CD14-positive monocyte (primary cell): Measurements from ENCODE around the gene SHISAL1. TPM values are rescaled to one million over a fixed set of nuclear protein-coding genes. Genes with fewer than 3 reads are reported as not detected.

Experiments used
- DNase-seq, 3 donors: peaks; one replicate each; pipeline ENCODE4 v3.0.0-alpha.2; 2011 to 2022
- H2AFZ ChIP-seq: 2 replicates; pipeline ENCODE4 v1.6.0; 2012; ENCODE audit warnings: mild to moderate bottlenecking, low read depth, low read length, inconsistent platforms; ENCODE audit not compliant: insufficient read depth, poor library complexity, severe bottlenecking
- H3K27ac ChIP-seq, 2 donors: 1 replicate in 1 of 2; 2 replicates in 1 of 2; pipeline ENCODE4 v1.5.1; 2012 to 2013; ENCODE audit warnings: low read length in 2 of 2, control low read depth in 1 of 2, inconsistent platforms in 1 of 2, low read depth in 1 of 2, mild to moderate bottlenecking in 1 of 2
- H3K27me3 ChIP-seq, 2 donors: one replicate each; pipeline versions ENCODE4 v1.6.0 to v1.6.1; 2011 to 2013; ENCODE audit warnings: low read length in 2 of 2; ENCODE audit not compliant: control insufficient read depth in 2 of 2, insufficient read depth in 2 of 2
- H3K36me3 ChIP-seq, 2 donors: replicated peaks in 1 of 2; 1 replicate in 1 of 2; 2 replicates in 1 of 2; pipeline versions ENCODE4 v1.5.1 to v1.6.1; 2012 to 2013; ENCODE audit warnings: low read length in 2 of 2, control low read depth in 1 of 2, inconsistent platforms in 1 of 2, mild to moderate bottlenecking in 1 of 2; ENCODE audit not compliant: insufficient read depth in 2 of 2, control insufficient read depth in 1 of 2
- H3K4me1 ChIP-seq, 2 donors: 1 replicate in 1 of 2; 2 replicates in 1 of 2; pipeline versions ENCODE4 v1.5.1 to v1.6.1; 2012 to 2013; ENCODE audit warnings: low read length in 2 of 2, control low read depth in 1 of 2, inconsistent platforms in 1 of 2, mild to moderate bottlenecking in 1 of 2, moderate library complexity in 1 of 2; ENCODE audit not compliant: insufficient read depth in 2 of 2, control insufficient read depth in 1 of 2
- H3K4me2 ChIP-seq: replicated peaks from 2 replicates; pipeline ENCODE3; 2012; ENCODE audit warnings: low read length, moderate library complexity, mild to moderate bottlenecking; ENCODE audit not compliant: poor library complexity, severe bottlenecking; ENCODE audit errors: extremely low read depth
- H3K4me3 ChIP-seq, 3 experiments: fragments of 200-600 bp in 1 of 3; sonication (generic) in 1 of 3; replicated peaks in 1 of 3; 1 replicate in 2 of 3; 2 replicates in 1 of 3; pipeline ENCODE4 v1.5.1; 2011 to 2013; ENCODE audit warnings: low read length in 3 of 3, mild to moderate bottlenecking in 3 of 3, control low read depth in 2 of 3, low read depth in 2 of 3, inconsistent platforms in 1 of 3, moderate library complexity in 1 of 3
- H3K79me2 ChIP-seq: 2 replicates; pipeline ENCODE4 v1.6.0; 2012; ENCODE audit warnings: mild to moderate bottlenecking, control low read depth, inconsistent platforms, low read length, moderate library complexity; ENCODE audit not compliant: insufficient read depth
- H3K9ac ChIP-seq: 2 replicates; pipeline ENCODE4 v1.6.0; 2017; ENCODE audit warnings: low read length, mild to moderate bottlenecking; ENCODE audit not compliant: insufficient read depth, poor library complexity, severe bottlenecking
- H3K9me3 ChIP-seq, 2 donors: replicated peaks in 1 of 2; 1 replicate in 1 of 2; 2 replicates in 1 of 2; pipeline versions ENCODE4 v1.5.1 to v1.6.1; 2012 to 2013; ENCODE audit warnings: low read length in 2 of 2, control low read depth in 1 of 2; ENCODE audit not compliant: control insufficient read depth in 1 of 2, insufficient read depth in 1 of 2
- H4K20me1 ChIP-seq: 2 replicates; pipeline ENCODE4 v1.6.0; 2012; ENCODE audit warnings: mild to moderate bottlenecking, low read length, control low read depth, moderate library complexity; ENCODE audit not compliant: insufficient read depth
- H3K27ac Mint-ChIP-seq, 7 donors: one replicate each; pipeline ENCODE4 v1.8.0; 2020; ENCODE audit warnings: mild to moderate bottlenecking in 7 of 7, mixed read lengths in 7 of 7, moderate library complexity in 6 of 7, inconsistent platforms in 2 of 7
- H3K27me3 Mint-ChIP-seq, 3 donors: one replicate each; pipeline ENCODE4 v1.8.0; 2021 to 2022; ENCODE audit warnings: low read depth in 3 of 3, mild to moderate bottlenecking in 3 of 3, mixed read lengths in 3 of 3, moderate library complexity in 3 of 3, inconsistent platforms in 1 of 3
- H3K36me3 Mint-ChIP-seq, 2 donors: one replicate each; pipeline ENCODE4 v1.8.0; 2020; ENCODE audit warnings: mixed read lengths in 2 of 2, inconsistent platforms in 1 of 2, mild to moderate bottlenecking in 1 of 2
- H3K4me1 Mint-ChIP-seq: one replicate; pipeline ENCODE4 v1.8.0; 2020; ENCODE audit warnings: mild to moderate bottlenecking, mixed read lengths
- H3K4me3 Mint-ChIP-seq, 2 donors: one replicate each; pipeline ENCODE4 v1.8.0; 2020; ENCODE audit warnings: mild to moderate bottlenecking in 2 of 2, mixed read lengths in 2 of 2, moderate library complexity in 1 of 2
- H3K9me3 Mint-ChIP-seq, 7 donors: one replicate each; pipeline ENCODE4 v1.8.0; 2020 to 2022; ENCODE audit warnings: mixed read lengths in 7 of 7, mild to moderate bottlenecking in 6 of 7, moderate library complexity in 6 of 7, inconsistent platforms in 2 of 7
- CTCF ChIP-seq: fragments of 200-600 bp; IDR thresholded peaks from one replicate; pipeline ENCODE4 v1.8.0; 2022; ENCODE audit warnings: antibody characterized with exemption, mild to moderate bottlenecking
- WGBS: methylation state at CpG from one replicate; pipeline ENCODE4 v1.1.5; 2013; ENCODE audit warnings: missing lambda C conversion rate; ENCODE audit not compliant: insufficient coverage; 5-methylcytosine and 5-hydroxymethylcytosine counted together
- intact Hi-C, 2 donors: fragments of 100-400 bp; cut with micrococcal nuclease; formaldehyde crosslinking; loops; one replicate each; pipeline versions ENCODE4 v1.15.0 to v1.15.1; 2023
- polyA plus RNA-seq, 3 donors: library from polyadenylated mRNA; depleted of rRNA in 1 of 3; unstranded in 2 of 3; stranded (reverse) in 1 of 3; fragments of 300-500 nt in 2 of 3; fragments of >200 nt in 1 of 3; fragmentation: Illumina TruSeq in 2 of 3; gene quantifications; 1 replicate in 2 of 3; 2 replicates in 1 of 3; pipeline ENCODE4 v1.2.3, GENCODE V29; 2012 to 2021

Gene SHISAL1
- polyA plus RNA-seq, 3 donors: not detected

GRCh38 chr22:44311104-44311854 lies 1.5 kb downstream of the SHISAL1 start:
- no peaks in the 10 kb centered on the region for H3K9me3 ChIP-seq
- no peak overlapping the region for H3K9ac ChIP-seq
- no peak overlapping the region for H3K4me2 ChIP-seq
- H3K27ac ChIP-seq: no peak overlapping the region
- no peaks in the 10 kb centered on the region for H4K20me1 ChIP-seq
- Mint-ChIP-seq H3K27ac (no peak overlapping the region), H3K36me3 (no peaks in the 10 kb centered on the region), H3K4me1 (peaks cover 11% of the 10 kb centered on the region), H3K27me3 (peaks cover 2 to 8% (median 3%) of the 10 kb centered on the region in 3 donors), H3K9me3 (no peaks in the 10 kb centered on the region), H3K4me3 (no peak overlapping the region)
- DNase-seq: no peak
- H3K4me1 ChIP-seq: peaks cover 5 to 11% of the 10 kb centered on the region in 2 donors
- H3K27me3 ChIP-seq: no peaks in the 10 kb centered on the region
- 94% methylated on average over 8 of the region's 10 CpGs for WGBS
- no peaks in the 10 kb centered on the region for H3K79me2 ChIP-seq
- no peaks in the 10 kb centered on the region for H3K36me3 ChIP-seq
- no peak overlapping the region for H2AFZ ChIP-seq
- intact Hi-C loops: no loop called here
- no peak for TF ChIP-seq CTCF
- no peak overlapping the region for H3K4me3 ChIP-seq

GRCh38 chr22:44309647-44310046 lies 3.1 kb downstream of the SHISAL1 start:
- Mint-ChIP-seq H3K27ac (no peak overlapping the region), H3K4me3 (no peak overlapping the region), H3K9me3 (no peaks in the 10 kb centered on the region), H3K36me3 (no peaks in the 10 kb centered on the region), H3K27me3 (peaks cover 5 to 8% (median 5%) of the 10 kb centered on the region in 3 donors), H3K4me1 (peaks cover 11% of the 10 kb centered on the region)
- Histone ChIP-seq H3K36me3 (no peaks in the 10 kb centered on the region), H3K27me3 (no peaks in the 10 kb centered on the region), H3K79me2 (no peaks in the 10 kb centered on the region), H4K20me1 (no peaks in the 10 kb centered on the region), H3K4me1 (peaks cover 5 to 11% of the 10 kb centered on the region in 2 donors), H2AFZ (peak overlapping the region; percentile 59), H3K9me3 (no peaks in the 10 kb centered on the region), H3K27ac (no peak overlapping the region), H3K4me2 (no peak overlapping the region), H3K9ac (peak overlapping the region; percentile 27), H3K4me3 (no peak overlapping the region)
- intact Hi-C loops: no loop called here
- DNase-seq: no peak
- TF ChIP-seq CTCF: no peak
- WGBS: 75% methylated on average over 9 of the region's 9 CpGs
